GM18505 (cell line): ENCODE results near the gene HOXD13.

Experiments used
- ATAC-seq: cut with Tn5 transposase; IDR thresholded peaks from one replicate; pipeline ENCODE4 v1.9.1; 2021; ENCODE audit not compliant: unreplicated experiment
- POLR2A ChIP-seq: IDR thresholded peaks from 4 replicates; pipeline ENCODE4 v1.6.1; 2011; ENCODE audit warnings: borderline replicate concordance; ENCODE audit not compliant: insufficient read depth, insufficient read length; ENCODE audit errors: extremely low read depth

Gene HOXD13

GRCh38 chr2:176138923-176139660 is 46.6 kb downstream of the HOXD13 start:
- no peak for ATAC-seq
- no peak for TF ChIP-seq POLR2A

- no peak for TF ChIP-seq POLR2A
- ATAC-seq, result no peak
Measured at GRCh38 chr2:176139661-176140512, 47.4 kb downstream of the HOXD13 start.

- ATAC-seq, result peak; percentile 92
- TF ChIP-seq POLR2A, result no peak
Measured at GRCh38 chr2:176140513-176141317, 48.2 kb downstream of the HOXD13 start.

GRCh38 chr2:176142281-176142680 is 49.8 kb downstream of the HOXD13 start:
- ATAC-seq, result no peak

More at GRCh38 chr2:176142281-176142680, 49.8 kb downstream of the HOXD13 start:
- no peak for TF ChIP-seq POLR2A
